Erythroblast (primary cell): ENCODE measurements around the gene TRAF3IP1.
"Not testable (repeated sequence)": the region's sequence is repeated elsewhere in the genome, so short reads cannot be mapped to it uniquely, and the experiment has no call there.

Experiments used
- DNase-seq, 2 experiments: peaks; one replicate each; lab custom pipeline; 2025; lab: John Stamatoyannopoulos, UW
- GATA1 ChIP-seq: IDR thresholded peaks from 2 replicates; pipeline ENCODE4 v1.6.1; 2011; ENCODE audit warnings: low read depth, mild to moderate bottlenecking, control low read depth, low read length, moderate library complexity
- POLR2A ChIP-seq: IDR thresholded peaks from 2 replicates; pipeline ENCODE4 v1.6.1; 2011; ENCODE audit warnings: mild to moderate bottlenecking, low read length

Gene TRAF3IP1

GRCh38 chr2:238313289-238313990 is 6.9 kb upstream of the TRAF3IP1 start:
- DNase-seq: no peak
- TF ChIP-seq POLR2A (no peak), GATA1 (no peak)

DNA sequence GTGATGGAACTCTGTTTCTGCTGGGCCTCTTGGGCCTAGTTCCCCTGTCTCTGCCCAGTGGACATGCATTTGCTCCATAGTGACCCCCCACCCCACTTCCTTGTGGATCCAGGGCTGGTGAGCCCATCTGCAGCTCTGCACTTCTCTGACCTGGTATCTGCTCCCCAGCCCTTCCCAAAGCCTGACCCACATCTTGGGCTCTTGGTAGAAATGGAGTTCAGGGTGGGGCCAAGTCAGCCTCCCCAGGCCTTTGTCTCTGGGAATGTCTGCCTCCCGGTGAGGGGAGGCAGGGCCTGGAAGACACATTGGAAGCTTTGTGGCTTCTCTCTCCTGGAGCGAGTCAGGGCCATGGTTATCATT is 6.3 kb upstream of the TRAF3IP1 start:
- TF ChIP-seq POLR2A (no peak), GATA1 (no peak)
- no peak for DNase-seq

- DNase-seq: no peak
- TF ChIP-seq GATA1 (no peak), POLR2A (no peak)
Measured at GRCh38 chr2:238314576-238314975, 5.7 kb upstream of the TRAF3IP1 start.

DNA sequence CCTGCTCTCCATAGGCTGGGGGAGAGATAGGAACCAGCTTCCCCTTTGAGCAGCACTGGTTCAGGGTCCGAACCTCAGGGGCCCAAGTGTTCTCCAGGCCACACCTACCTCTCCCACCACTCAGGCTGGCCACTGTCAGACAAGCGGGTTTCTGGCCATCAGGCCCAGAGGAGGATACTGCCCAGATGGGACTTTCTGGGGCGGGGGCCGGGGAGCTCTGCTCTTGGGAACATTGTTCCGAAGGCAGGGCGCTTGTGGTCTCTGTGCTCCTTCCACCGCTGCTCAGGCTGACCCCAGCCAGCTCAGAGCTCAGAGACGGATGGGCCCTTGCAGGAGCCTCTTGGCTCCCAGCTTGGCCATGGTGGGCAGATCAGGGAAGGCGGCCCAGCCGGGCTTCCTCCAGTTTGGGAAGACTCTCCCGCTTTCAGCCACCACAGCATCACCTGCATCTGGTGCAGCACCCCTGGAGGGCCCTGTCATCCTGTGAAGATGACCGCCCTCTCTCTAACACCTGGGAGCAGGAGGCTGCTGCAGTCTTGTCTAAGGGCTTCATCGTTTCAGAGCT is 5.2 kb upstream of the TRAF3IP1 start:
- TF ChIP-seq GATA1 (no peak), POLR2A (no peak)

GRCh38 chr2:238320648-238321281 is 447 bp downstream of the TRAF3IP1 start:
- DNase-seq: peak in 1 of 2 experiments; percentile 39
- no peak for TF ChIP-seq GATA1
- no peak for TF ChIP-seq POLR2A

More for the DNA sequence above, 5.2 kb upstream of the TRAF3IP1 start:
- DNase-seq: no peak

DNA sequence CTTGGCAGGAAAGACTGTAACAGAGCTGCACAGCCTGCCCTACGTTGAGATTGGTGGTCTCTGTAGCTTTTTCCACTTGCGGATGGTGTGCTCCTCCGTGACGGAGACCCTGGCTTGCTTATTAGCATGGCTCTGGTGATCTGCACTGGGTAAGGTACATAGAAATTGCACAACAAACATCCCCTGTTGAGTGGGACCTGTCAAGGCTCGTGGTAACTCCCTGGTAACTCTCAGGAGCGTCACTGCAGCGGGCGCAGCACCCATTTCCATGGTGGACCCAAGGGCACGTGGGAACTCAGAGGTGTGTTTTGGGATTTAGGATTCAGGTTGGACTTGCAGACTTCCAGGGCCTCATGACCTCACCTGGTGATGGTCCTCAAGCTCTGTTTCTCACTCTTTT is 1.1 kb downstream of the TRAF3IP1 start:
- peak in 1 of 2 experiments; percentile 20 for DNase-seq
- TF ChIP-seq GATA1: no peak
- no peak for TF ChIP-seq POLR2A

DNA sequence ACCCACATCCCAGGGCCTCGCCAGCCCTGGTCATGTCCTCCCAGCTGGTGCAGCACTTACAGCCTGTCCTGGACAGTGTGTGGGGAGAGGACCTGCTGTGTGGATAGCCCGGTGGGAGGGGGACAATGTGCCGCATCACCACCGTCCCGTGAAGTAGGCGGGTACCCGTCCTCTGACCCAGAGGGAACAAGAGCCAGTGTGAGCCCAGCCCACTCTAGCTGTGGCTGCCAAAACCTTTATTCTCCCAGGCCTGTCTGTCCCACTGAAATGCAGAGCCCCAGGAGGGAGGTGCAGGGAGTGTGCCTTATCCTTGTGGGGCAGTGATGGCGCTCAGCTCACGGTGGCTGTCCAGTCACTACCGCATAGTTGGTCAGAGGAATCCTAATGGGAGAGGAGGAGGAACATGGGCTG is 1.7 kb downstream of the TRAF3IP1 start:
- DNase-seq: no peak
- TF ChIP-seq POLR2A: no peak
- TF ChIP-seq GATA1: no peak

- not testable (repeated sequence) for DNase-seq
Measured at GRCh38 chr2:238324248-238324647, 3.9 kb downstream of the TRAF3IP1 start.

- DNase-seq: no peak
- no peak for TF ChIP-seq GATA1
- TF ChIP-seq POLR2A: no peak
Measured at GRCh38 chr2:238325694-238326093, 5.4 kb downstream of the TRAF3IP1 start.

GRCh38 chr2:238326801-238327365 is 6.6 kb downstream of the TRAF3IP1 start:
- DNase-seq: no peak
- TF ChIP-seq POLR2A: no peak
- no peak for TF ChIP-seq GATA1

- TF ChIP-seq POLR2A: no peak
- no peak for TF ChIP-seq GATA1
- DNase-seq: no peak
Measured at GRCh38 chr2:238327751-238328150, 7.4 kb downstream of the TRAF3IP1 start.

- no peak for DNase-seq
- no peak for TF ChIP-seq POLR2A
- no peak for TF ChIP-seq GATA1
Measured at GRCh38 chr2:238330391-238330790, 10.1 kb downstream of the TRAF3IP1 start.

GRCh38 chr2:238331916-238332315 is 11.6 kb downstream of the TRAF3IP1 start:
- no peak for DNase-seq
- TF ChIP-seq POLR2A (no peak), GATA1 (no peak)

DNA sequence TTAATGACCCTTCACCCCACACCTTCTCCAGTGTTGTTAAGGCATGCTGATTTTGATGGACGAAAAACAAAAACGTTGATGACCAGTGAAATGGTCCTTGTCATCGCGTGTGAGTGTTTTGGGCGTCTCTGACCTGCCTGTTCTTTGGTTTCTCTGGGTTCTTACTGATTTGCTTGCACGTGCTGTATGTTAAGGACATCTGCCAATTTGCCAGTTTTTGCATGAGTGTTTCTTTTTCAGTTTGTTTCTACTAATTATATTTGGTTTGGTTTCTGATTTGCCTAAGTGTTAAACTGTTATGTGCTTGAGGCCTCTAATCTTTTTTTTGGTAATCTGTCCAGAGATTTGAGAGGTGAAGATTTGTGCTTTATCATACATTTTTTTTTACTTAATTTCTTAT is 14.6 kb downstream of the TRAF3IP1 start:
- TF ChIP-seq GATA1: no peak
- no peak for TF ChIP-seq POLR2A
- DNase-seq: no peak

- not testable (repeated sequence) for DNase-seq
Measured at GRCh38 chr2:238335591-238335990, 15.3 kb downstream of the TRAF3IP1 start.
